Measurements from ENCODE around the gene TMEM59L. TPM values are rescaled to one million over a fixed set of nuclear protein-coding genes. Genes with fewer than 3 reads are reported as not detected.

Gene TMEM59L
- polyA plus RNA-seq, 1 experiment = 1.6 TPM

GRCh38 chr19:18618236-18618635, 5.6 kb downstream of the TMEM59L start:
- Histone ChIP-seq H3K36me3 (ENCODE audit: control insufficient read depth, insufficient read depth, low read length) (no peaks in the 10 kb centered on the region), H3K4me3 (ENCODE audit: low read depth, low read length) (no peak overlapping the region), H3K27me3 (ENCODE audit: control insufficient read depth, insufficient read depth, low read length) (peaks cover 11% of the 10 kb centered on the region)
- POLR2A ChIA-PET = no interaction called here
- no peak for DNase-seq (ENCODE audit: low read depth)
- CTCF ChIA-PET = interaction anchor here (1.7 kb wide), 1 partner anchor 58 kb away, joined by 4 read pairs; no protein-coding TSS in a partner anchor
- TF ChIP-seq CTCF (IDR thresholded peaks at IDR 0.05; ENCODE audit: insufficient read depth, low read depth, low read length) = no peak

GRCh38 chr19:18620311-18620710, 7.6 kb downstream of the TMEM59L start:
- POLR2A ChIA-PET = no interaction called here
- no peak for TF ChIP-seq CTCF (IDR thresholded peaks at IDR 0.05; ENCODE audit: insufficient read depth, low read depth, low read length)
- H3K4me3 ChIP-seq (ENCODE audit: low read depth, low read length) = no peak overlapping the region
- no peak for DNase-seq (ENCODE audit: low read depth)
- peaks cover 2% of the 10 kb centered on the region for H3K27me3 ChIP-seq (ENCODE audit: control insufficient read depth, insufficient read depth, low read length)
- H3K36me3 ChIP-seq (ENCODE audit: control insufficient read depth, insufficient read depth, low read length) = no peaks in the 10 kb centered on the region
- CTCF ChIA-PET = interaction anchor here (1.1 to 1.3 kb wide), 2 partner anchors 9 to 31 kb away, joined by 3 read pairs; partner anchors contain the start of gene REX1BD

- Histone ChIP-seq H3K4me3 (ENCODE audit: low read depth, low read length) (no peak overlapping the region), H3K36me3 (ENCODE audit: control insufficient read depth, insufficient read depth, low read length) (no peaks in the 10 kb centered on the region), H3K27me3 (ENCODE audit: control insufficient read depth, insufficient read depth, low read length) (peaks cover 2% of the 10 kb centered on the region)
- POLR2A ChIA-PET = no interaction called here
- no peak for TF ChIP-seq CTCF (IDR thresholded peaks at IDR 0.05; ENCODE audit: insufficient read depth, low read depth, low read length)
- CTCF ChIA-PET = no interaction called here
- no peak for DNase-seq (ENCODE audit: low read depth)
These were observed 8.2 kb downstream of the TMEM59L start for GRCh38 chr19:18620902-18621301.

- H3K36me3 ChIP-seq (ENCODE audit: control insufficient read depth, insufficient read depth, low read length) = no peaks in the 10 kb centered on the region
- no peak overlapping the region for H3K4me3 ChIP-seq (ENCODE audit: low read depth, low read length)
- TF ChIP-seq CTCF (IDR thresholded peaks at IDR 0.05; ENCODE audit: insufficient read depth, low read depth, low read length) = no peak
- ChIA-PET CTCF (interaction anchor here (1.3 to 1.9 kb wide), 2 partner anchors 33 to 50 kb away, joined by 3 to 4 read pairs; no protein-coding TSS in a partner anchor), POLR2A (no interaction called here)
- DNase-seq (ENCODE audit: low read depth) = no peak
- H3K27me3 ChIP-seq (ENCODE audit: control insufficient read depth, insufficient read depth, low read length) = peaks cover 7% of the 10 kb centered on the region
These were observed 14.2 kb downstream of the TMEM59L start for GRCh38 chr19:18626906-18627305.

GRCh38 chr19:18629166-18630088, 16.8 kb downstream of the TMEM59L start:
- no peak overlapping the region for H3K4me3 ChIP-seq (ENCODE audit: low read depth, low read length)
- no peak for DNase-seq (ENCODE audit: low read depth)
- peaks cover 5% of the 10 kb centered on the region for H3K27me3 ChIP-seq (ENCODE audit: control insufficient read depth, insufficient read depth, low read length)
- no peak for TF ChIP-seq CTCF (IDR thresholded peaks at IDR 0.05; ENCODE audit: insufficient read depth, low read depth, low read length)
- POLR2A ChIA-PET = no interaction called here
- CTCF ChIA-PET = interaction anchor here (1.3 to 1.6 kb wide), 2 partner anchors 10 to 17 kb away, joined by 3 read pairs; partner anchors contain the start of gene TMEM59L
- H3K36me3 ChIP-seq (ENCODE audit: control insufficient read depth, insufficient read depth, low read length) = no peaks in the 10 kb centered on the region
